HEK293T (cell line): ENCODE data around the gene ST13.

Source experiments
- ARNT ChIP-seq: fragments of 450-650 bp; IDR thresholded peaks from 2 replicates; pipeline ENCODE4 v1.6.1; 2017; ENCODE audit warnings: mild to moderate bottlenecking
- BHLHE40 ChIP-seq: fragments of 450-650 bp; IDR thresholded peaks from 2 replicates; pipeline ENCODE4 v1.6.1; 2016; ENCODE audit warnings: mild to moderate bottlenecking, moderate library complexity, borderline replicate concordance
- CTBP1 ChIP-seq: fragments of 450-650 bp; IDR thresholded peaks from 2 replicates; pipeline ENCODE4 v1.6.1; 2016; ENCODE audit warnings: borderline replicate concordance
- FOXM1 ChIP-seq: fragments of 450-650 bp; IDR thresholded peaks from 2 replicates; pipeline ENCODE4 v1.6.1; 2017; ENCODE audit warnings: mild to moderate bottlenecking, borderline replicate concordance
- HDGF ChIP-seq: fragments of 450-650 bp; IDR thresholded peaks from 2 replicates; pipeline ENCODE4 v1.6.1; 2017; ENCODE audit warnings: antibody characterized with exemption, borderline replicate concordance
- NFRKB ChIP-seq: fragments of 450-650 bp; IDR thresholded peaks from 2 replicates; pipeline ENCODE4 v1.6.1; 2016; ENCODE audit warnings: mild to moderate bottlenecking, moderate library complexity
- SP1 ChIP-seq: fragments of 450-650 bp; IDR thresholded peaks from 2 replicates; pipeline ENCODE4 v1.6.1; 2017
- ZNF384 ChIP-seq: fragments of 450-650 bp; IDR thresholded peaks from 2 replicates; pipeline ENCODE4 v1.6.1; 2016
- TF ChIP-seq, protein P1 (sequence below): fragments of 450-650 bp; IDR thresholded peaks from 2 replicates; pipeline ENCODE4 v1.6.1; 2016

GRCh38 chr22:40857309-40857855 lies 943 bp upstream of the ST13 start:
- TF ChIP-seq SP1 = no peak
- TF ChIP-seq NFRKB = no peak
- TF ChIP-seq FOXM1 = no peak
- no peak for TF ChIP-seq BHLHE40
- TF ChIP-seq CTBP1 = no peak
- TF ChIP-seq HDGF = no peak
- no peak for TF ChIP-seq ZNF384
- TF ChIP-seq, protein P1, sequence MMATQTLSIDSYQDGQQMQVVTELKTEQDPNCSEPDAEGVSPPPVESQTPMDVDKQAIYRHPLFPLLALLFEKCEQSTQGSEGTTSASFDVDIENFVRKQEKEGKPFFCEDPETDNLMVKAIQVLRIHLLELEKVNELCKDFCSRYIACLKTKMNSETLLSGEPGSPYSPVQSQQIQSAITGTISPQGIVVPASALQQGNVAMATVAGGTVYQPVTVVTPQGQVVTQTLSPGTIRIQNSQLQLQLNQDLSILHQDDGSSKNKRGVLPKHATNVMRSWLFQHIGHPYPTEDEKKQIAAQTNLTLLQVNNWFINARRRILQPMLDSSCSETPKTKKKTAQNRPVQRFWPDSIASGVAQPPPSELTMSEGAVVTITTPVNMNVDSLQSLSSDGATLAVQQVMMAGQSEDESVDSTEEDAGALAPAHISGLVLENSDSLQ = no peak
- TF ChIP-seq ARNT = no peak
